ENCODE data around the gene KANTR. TPM values are rescaled to one million over a fixed set of nuclear protein-coding genes. Genes with fewer than 3 reads are reported as not detected.
A peak's percentile ranks its signal among the peaks of the same experiment; 100 is the strongest.

The KANTR gene
- polyA plus RNA-seq, 1 donor from 2014 or later: 37.5 TPM

DNA sequence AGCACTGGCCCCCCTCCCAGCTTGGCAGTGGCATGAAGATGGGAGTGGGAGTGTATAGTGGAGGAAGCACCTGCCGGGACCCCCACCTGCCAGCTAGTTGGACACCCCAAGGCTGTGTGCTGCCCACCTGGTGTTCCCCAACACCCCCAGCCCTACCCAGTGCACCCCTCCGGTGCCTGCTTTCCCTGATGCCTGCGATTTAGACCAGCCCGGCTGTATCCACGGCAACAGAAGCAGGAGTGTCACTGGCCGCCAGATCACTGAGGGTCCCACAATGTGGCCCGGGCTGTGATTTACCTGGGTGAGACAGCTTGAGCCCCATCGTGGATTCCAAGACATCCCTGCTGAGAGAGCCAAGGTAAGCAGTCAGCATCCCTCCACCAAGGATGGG lies 44.8 kb upstream of the KANTR start:
- no peak overlapping the region for H2AFZ ChIP-seq (ENCODE audit: low read depth, low read length)
- H3K36me3 ChIP-seq (ENCODE audit: insufficient read depth, low read length): no peaks in the 10 kb centered on the region
- H3F3A ChIP-seq (ENCODE audit: insufficient read depth, low read length, poor library complexity, severe bottlenecking): no peaks in the 10 kb centered on the region
- H3K9ac ChIP-seq (ENCODE audit: low read length): peak overlapping the region; percentile 83
- TF ChIP-seq SMC3 (conservative IDR thresholded peaks at IDR 0.05; ENCODE audit: poor library complexity): no peak
- no peak for TF ChIP-seq RAD21 (conservative IDR thresholded peaks at IDR 0.05)
- no peak for TF ChIP-seq EP300 (conservative IDR thresholded peaks at IDR 0.05; ENCODE audit: poor library complexity, severe bottlenecking)
- TF ChIP-seq, protein P1, sequence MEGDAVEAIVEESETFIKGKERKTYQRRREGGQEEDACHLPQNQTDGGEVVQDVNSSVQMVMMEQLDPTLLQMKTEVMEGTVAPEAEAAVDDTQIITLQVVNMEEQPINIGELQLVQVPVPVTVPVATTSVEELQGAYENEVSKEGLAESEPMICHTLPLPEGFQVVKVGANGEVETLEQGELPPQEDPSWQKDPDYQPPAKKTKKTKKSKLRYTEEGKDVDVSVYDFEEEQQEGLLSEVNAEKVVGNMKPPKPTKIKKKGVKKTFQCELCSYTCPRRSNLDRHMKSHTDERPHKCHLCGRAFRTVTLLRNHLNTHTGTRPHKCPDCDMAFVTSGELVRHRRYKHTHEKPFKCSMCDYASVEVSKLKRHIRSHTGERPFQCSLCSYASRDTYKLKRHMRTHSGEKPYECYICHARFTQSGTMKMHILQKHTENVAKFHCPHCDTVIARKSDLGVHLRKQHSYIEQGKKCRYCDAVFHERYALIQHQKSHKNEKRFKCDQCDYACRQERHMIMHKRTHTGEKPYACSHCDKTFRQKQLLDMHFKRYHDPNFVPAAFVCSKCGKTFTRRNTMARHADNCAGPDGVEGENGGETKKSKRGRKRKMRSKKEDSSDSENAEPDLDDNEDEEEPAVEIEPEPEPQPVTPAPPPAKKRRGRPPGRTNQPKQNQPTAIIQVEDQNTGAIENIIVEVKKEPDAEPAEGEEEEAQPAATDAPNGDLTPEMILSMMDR (IDR thresholded peaks at IDR 0.05; ENCODE audit: poor library complexity, severe bottlenecking): no peak
- TF ChIP-seq MXI1 (conservative IDR thresholded peaks at IDR 0.05; ENCODE audit: poor library complexity, severe bottlenecking): no peak
- TF ChIP-seq, protein P2, sequence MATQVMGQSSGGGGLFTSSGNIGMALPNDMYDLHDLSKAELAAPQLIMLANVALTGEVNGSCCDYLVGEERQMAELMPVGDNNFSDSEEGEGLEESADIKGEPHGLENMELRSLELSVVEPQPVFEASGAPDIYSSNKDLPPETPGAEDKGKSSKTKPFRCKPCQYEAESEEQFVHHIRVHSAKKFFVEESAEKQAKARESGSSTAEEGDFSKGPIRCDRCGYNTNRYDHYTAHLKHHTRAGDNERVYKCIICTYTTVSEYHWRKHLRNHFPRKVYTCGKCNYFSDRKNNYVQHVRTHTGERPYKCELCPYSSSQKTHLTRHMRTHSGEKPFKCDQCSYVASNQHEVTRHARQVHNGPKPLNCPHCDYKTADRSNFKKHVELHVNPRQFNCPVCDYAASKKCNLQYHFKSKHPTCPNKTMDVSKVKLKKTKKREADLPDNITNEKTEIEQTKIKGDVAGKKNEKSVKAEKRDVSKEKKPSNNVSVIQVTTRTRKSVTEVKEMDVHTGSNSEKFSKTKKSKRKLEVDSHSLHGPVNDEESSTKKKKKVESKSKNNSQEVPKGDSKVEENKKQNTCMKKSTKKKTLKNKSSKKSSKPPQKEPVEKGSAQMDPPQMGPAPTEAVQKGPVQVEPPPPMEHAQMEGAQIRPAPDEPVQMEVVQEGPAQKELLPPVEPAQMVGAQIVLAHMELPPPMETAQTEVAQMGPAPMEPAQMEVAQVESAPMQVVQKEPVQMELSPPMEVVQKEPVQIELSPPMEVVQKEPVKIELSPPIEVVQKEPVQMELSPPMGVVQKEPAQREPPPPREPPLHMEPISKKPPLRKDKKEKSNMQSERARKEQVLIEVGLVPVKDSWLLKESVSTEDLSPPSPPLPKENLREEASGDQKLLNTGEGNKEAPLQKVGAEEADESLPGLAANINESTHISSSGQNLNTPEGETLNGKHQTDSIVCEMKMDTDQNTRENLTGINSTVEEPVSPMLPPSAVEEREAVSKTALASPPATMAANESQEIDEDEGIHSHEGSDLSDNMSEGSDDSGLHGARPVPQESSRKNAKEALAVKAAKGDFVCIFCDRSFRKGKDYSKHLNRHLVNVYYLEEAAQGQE (IDR thresholded peaks at IDR 0.05; ENCODE audit: borderline replicate concordance): no peak
- no peak for TF ChIP-seq TAF1 (IDR thresholded peaks at IDR 0.05; ENCODE audit: low read depth)
- TF ChIP-seq EZH2 (IDR thresholded peaks at IDR 0.05; ENCODE audit: borderline replicate concordance, insufficient read depth, low read length, poor library complexity, severe bottlenecking): no peak
- no peak for TF ChIP-seq POLR2AphosphoS5 (IDR thresholded peaks at IDR 0.05)
- no peaks in the 10 kb centered on the region for H3K27me3 ChIP-seq (ENCODE audit: insufficient read depth, low read depth, low read length)
- H3K4me3 ChIP-seq (ENCODE audit: low read length): peak overlapping the region; percentile 79
- no peaks in the 10 kb centered on the region for H3K9me3 ChIP-seq (ENCODE audit: low read length)
- H3K9me2 ChIP-seq (ENCODE audit: insufficient read depth, low read length): no peaks in the 10 kb centered on the region
- peak overlapping the region; percentile 56 for H3K27ac ChIP-seq (ENCODE audit: low read length)
- H4K20me1 ChIP-seq (ENCODE audit: insufficient read depth): no peaks in the 10 kb centered on the region
- no peak overlapping the region for H3K4me2 ChIP-seq (ENCODE audit: low read length)
- H3K79me2 ChIP-seq (replicated peaks; ENCODE audit: insufficient read depth, low read length): peaks cover 49% of the 10 kb centered on the region

DNA sequence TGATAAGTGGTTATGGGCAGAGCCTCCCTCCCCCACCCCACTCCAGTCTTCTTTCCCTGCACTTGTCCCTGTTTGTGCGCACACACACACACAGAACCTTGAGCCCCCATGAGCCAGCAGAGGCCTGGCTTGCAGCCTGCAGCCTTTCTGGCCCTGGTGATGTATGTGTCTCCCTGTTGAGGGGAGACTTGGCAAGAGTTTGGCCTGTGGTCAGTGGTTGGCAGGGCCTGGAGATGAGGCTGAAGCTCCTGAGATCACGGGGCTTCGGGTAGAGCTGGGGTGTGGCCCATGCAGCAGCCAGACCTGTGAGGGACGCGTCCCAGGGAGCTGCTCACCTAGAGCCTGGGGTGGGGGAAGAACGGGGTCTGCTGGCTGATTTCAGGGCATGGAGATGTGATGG lies 43.1 kb upstream of the KANTR start:
- Histone ChIP-seq H3K9ac (ENCODE audit: low read length) (peak overlapping the region; percentile 41), H3K27me3 (ENCODE audit: insufficient read depth, low read depth, low read length) (no peaks in the 10 kb centered on the region), H2AFZ (ENCODE audit: low read depth, low read length) (no peak overlapping the region), H3K9me2 (ENCODE audit: insufficient read depth, low read length) (no peaks in the 10 kb centered on the region), H3K4me2 (ENCODE audit: low read length) (no peak overlapping the region), H3K4me3 (ENCODE audit: low read length) (peak overlapping the region; percentile 79), H3F3A (ENCODE audit: insufficient read depth, low read length, poor library complexity, severe bottlenecking) (no peaks in the 10 kb centered on the region), H3K9me3 (ENCODE audit: low read length) (no peaks in the 10 kb centered on the region), H3K79me2 (replicated peaks; ENCODE audit: insufficient read depth, low read length) (peaks cover 51% of the 10 kb centered on the region), H3K36me3 (ENCODE audit: insufficient read depth, low read length) (no peaks in the 10 kb centered on the region), H4K20me1 (ENCODE audit: insufficient read depth) (no peaks in the 10 kb centered on the region), H3K27ac (ENCODE audit: low read length) (no peak overlapping the region)
- TF ChIP-seq RAD21 (conservative IDR thresholded peaks at IDR 0.05): no peak
